Left lung (tissue), 10 donors: ENCODE data around the gene PFN1. TPM values are rescaled to one million over a fixed set of nuclear protein-coding genes. Genes with fewer than 3 reads are reported as not detected.
A peak's percentile ranks its signal among the peaks of the same experiment; 100 is the strongest.

Experiments used
- ATAC-seq: fragments of 200-7000 bp; cut with Tn5 transposase; one replicate; pipeline ENCODE4 v1.9.1; 2020; ENCODE audit warnings: moderate library complexity
- DNase-seq, 4 donors: peaks; one replicate each; pipeline ENCODE4 v3.0.0-alpha.2; 2013 to 2020
- H3K27ac ChIP-seq, 2 donors: fragments of 200-600 bp; sonication (generic) in 1 of 2; one replicate each; pipeline versions ENCODE4 v1.5.0 to v1.8.0; 2020 to 2021
- H3K27me3 ChIP-seq, 2 donors: fragments of 200-600 bp; sonication (generic) in 1 of 2; one replicate each; pipeline versions ENCODE4 v1.5.0 to v1.8.0; 2020 to 2021
- H3K36me3 ChIP-seq, 2 donors: fragments of 200-600 bp; sonication (generic) in 1 of 2; one replicate each; pipeline versions ENCODE4 v1.5.0 to v1.8.0; 2020 to 2021
- H3K4me1 ChIP-seq, 2 donors: fragments of 200-600 bp; one replicate each; pipeline ENCODE4 v1.8.0; 2021
- H3K4me3 ChIP-seq, 2 donors: fragments of 200-600 bp; sonication (generic) in 1 of 2; one replicate each; pipeline versions ENCODE4 v1.5.0 to v1.8.0; 2020 to 2021; ENCODE audit warnings: mild to moderate bottlenecking in 1 of 2
- H3K9me3 ChIP-seq, 2 donors: fragments of 200-600 bp; sonication (generic) in 1 of 2; one replicate each; pipeline versions ENCODE4 v1.5.0 to v1.8.0; 2020 to 2021
- CTCF ChIP-seq, 2 donors: fragments of 200-600 bp; sonication (generic) in 1 of 2; IDR thresholded peaks; one replicate each; pipeline versions ENCODE4 v1.5.0 to v1.8.0; 2021; ENCODE audit warnings: antibody characterized with exemption in 2 of 2
- intact Hi-C, 2 donors: fragments of 100-400 bp; cut with DNase I; formaldehyde crosslinking; loops; one replicate each; pipeline versions ENCODE4 v1.11.2 to v1.14.2; 2022
- polyA plus RNA-seq, 6 donors: library from polyadenylated mRNA; unstranded; fragments of 120-200 nt; gene quantifications; one replicate each; pipeline ENCODE4 v1.2.1, GENCODE V29; 2013; ENCODE audit not compliant: insufficient read length in 6 of 6
- total RNA-seq, 2 donors: library from RNA; stranded (reverse); fragmentation: NEBNext Ultra II Directional; extraction: Animal tissue kit (Norgen Biotek cat#: 25700); gene quantifications; one replicate each; pipeline ENCODE4 v1.2.1, GENCODE V29; 2021
- donor health status: DM: no; HTN: yes; CAD: no.
- donor health status: DM: no; HTN: no; CAD: no.

Gene PFN1
- total and polyA plus RNA-seq, 8 donors = 337 to 987 (median 430) TPM

- no peaks in the 10 kb centered on the region for H3K9me3 ChIP-seq
- peak overlapping the region in 1 of 2 donors; percentile 2 for H3K27ac ChIP-seq
- TF ChIP-seq CTCF (IDR thresholded peaks at IDR 0.05) = no peak
- ATAC-seq (no peak), DNase-seq (no peak)
- no peaks in the 10 kb centered on the region for H3K27me3 ChIP-seq
- no peak overlapping the region for H3K4me3 ChIP-seq
- H3K36me3 ChIP-seq = peaks cover 0 to 91% of the 10 kb centered on the region in 2 donors
- intact Hi-C loops = loop anchor here in 1 of 2 donors (10.0 kb wide), 1 partner anchor 68 kb away; the partner anchor contains the start of gene CHRNE
- H3K4me1 ChIP-seq = peaks cover 11 to 47% of the 10 kb centered on the region in 2 donors
Measured at GRCh38 chr17:4972752-4973151, 24.4 kb upstream of the PFN1 start.

- H3K27ac ChIP-seq = no peak overlapping the region
- TF ChIP-seq CTCF (IDR thresholded peaks at IDR 0.05) = no peak
- no peak for DNase-seq
Measured at GRCh38 chr17:4972322-4972721, 24.0 kb upstream of the PFN1 start.

GRCh38 chr17:4971826-4972225 lies 23.5 kb upstream of the PFN1 start:
- H3K27me3 ChIP-seq = no peaks in the 10 kb centered on the region
- peaks cover 0 to 82% of the 10 kb centered on the region in 2 donors for H3K36me3 ChIP-seq
- no peaks in the 10 kb centered on the region for H3K9me3 ChIP-seq
- ATAC-seq = no peak
- DNase-seq = no peak
- no peak overlapping the region for H3K27ac ChIP-seq
- H3K4me3 ChIP-seq = no peak overlapping the region
- TF ChIP-seq CTCF (IDR thresholded peaks at IDR 0.05) = no peak
- intact Hi-C loops = loop anchor here in 1 of 2 donors (10.0 kb wide), 1 partner anchor 67 kb away; the partner anchor contains the start of gene CHRNE
- H3K4me1 ChIP-seq = peaks cover 11 to 47% of the 10 kb centered on the region in 2 donors

More at GRCh38 chr17:4972322-4972721, 24.0 kb upstream of the PFN1 start:
- Histone ChIP-seq H3K27me3 (no peaks in the 10 kb centered on the region), H3K36me3 (peaks cover 0 to 87% of the 10 kb centered on the region in 2 donors), H3K4me3 (no peak overlapping the region), H3K4me1 (peaks cover 11 to 47% of the 10 kb centered on the region in 2 donors), H3K9me3 (no peaks in the 10 kb centered on the region)
- no peak for ATAC-seq
- intact Hi-C loops = loop anchor here in 1 of 2 donors (10.0 kb wide), 1 partner anchor 68 kb away; the partner anchor contains the start of gene CHRNE

GRCh38 chr17:4970273-4970672 lies 21.9 kb upstream of the PFN1 start:
- Histone ChIP-seq H3K36me3 (peaks cover 0 to 67% of the 10 kb centered on the region in 2 donors), H3K9me3 (no peaks in the 10 kb centered on the region), H3K4me3 (no peak overlapping the region), H3K4me1 (peaks cover 17 to 58% of the 10 kb centered on the region in 2 donors), H3K27me3 (no peaks in the 10 kb centered on the region), H3K27ac (peak overlapping the region; percentile 93 to 94)
- intact Hi-C loops = loop anchor here in 1 of 2 donors (10.0 kb wide), 1 partner anchor 65 kb away; the partner anchor contains the start of gene CHRNE
- ATAC-seq = no peak
- no peak for DNase-seq
- no peak for TF ChIP-seq CTCF (IDR thresholded peaks at IDR 0.05)

- intact Hi-C loops = loop anchor here in 1 of 2 donors (10.0 kb wide), 1 partner anchor 65 kb away; the partner anchor contains the start of gene CHRNE
- peaks cover 17 to 61% of the 10 kb centered on the region in 2 donors for H3K4me1 ChIP-seq
Measured at GRCh38 chr17:4969551-4970173, 21.3 kb upstream of the PFN1 start.

More at GRCh38 chr17:4969551-4970173, 21.3 kb upstream of the PFN1 start:
- Histone ChIP-seq H3K9me3 (no peaks in the 10 kb centered on the region), H3K27me3 (no peaks in the 10 kb centered on the region), H3K36me3 (peaks cover 0 to 62% of the 10 kb centered on the region in 2 donors), H3K27ac (peak overlapping the region; percentile 93 to 94), H3K4me3 (peak overlapping the region in 1 of 2 donors; percentile 67)
- ATAC-seq (no peak), DNase-seq (no peak)
- TF ChIP-seq CTCF (IDR thresholded peaks at IDR 0.05) = no peak
